Measurements from ENCODE around the gene POLD2.

The POLD2 gene

DNA sequence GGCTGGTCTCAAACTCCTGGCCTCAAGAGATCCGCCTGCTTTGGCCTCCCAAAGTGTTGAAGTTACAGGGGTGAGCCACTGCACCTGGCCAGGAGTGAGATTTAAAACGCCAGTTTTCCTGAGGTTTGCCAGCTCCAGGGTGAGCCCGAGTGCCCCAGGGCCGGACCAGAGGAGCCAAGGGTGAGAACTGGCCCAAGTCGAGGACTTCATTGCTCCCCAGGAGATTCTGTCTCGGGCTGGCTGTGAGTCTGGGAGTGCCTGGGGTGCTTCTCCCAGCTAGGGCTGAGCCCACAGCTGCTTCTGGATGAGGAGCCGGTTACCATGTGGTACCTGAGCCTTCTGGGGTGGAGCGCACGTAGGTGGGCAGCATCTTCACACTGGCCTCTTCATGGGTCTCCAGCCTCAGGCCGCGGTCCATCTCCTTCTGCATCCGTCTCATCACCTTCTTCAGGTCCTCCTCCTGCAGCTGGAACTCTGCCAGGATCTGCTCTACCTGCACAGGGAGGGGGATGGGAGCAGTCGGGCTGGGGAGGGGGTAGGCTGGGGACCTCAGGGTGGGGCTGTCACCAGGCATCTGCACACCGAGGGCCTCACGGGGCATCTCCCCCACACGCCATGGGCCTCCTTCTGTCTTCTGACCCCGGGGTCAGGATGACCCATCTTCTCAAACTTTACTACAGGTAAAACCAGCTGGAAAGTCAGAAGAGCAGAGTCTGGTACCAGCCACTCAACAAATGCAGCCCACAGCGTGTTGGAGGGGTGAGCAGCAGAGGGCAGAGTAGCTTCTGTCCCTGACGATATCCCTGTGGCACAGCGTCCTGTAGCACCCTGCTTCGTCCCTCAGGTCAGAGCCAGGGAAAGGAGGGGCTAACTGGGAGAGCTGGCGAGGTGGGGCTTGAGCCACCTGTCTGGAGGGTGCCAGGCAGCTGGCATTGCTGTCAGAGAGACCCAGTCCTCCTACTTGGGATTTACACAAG is 29.9 kb upstream of the POLD2 start:
- no peak for DNase-seq (ENCODE audit: low read depth)

- no peak for DNase-seq (ENCODE audit: low read depth)
Observed at GRCh38 chr7:44151956-44152355, 28.6 kb upstream of the POLD2 start.

- no peak for DNase-seq (ENCODE audit: low read depth)
Observed at GRCh38 chr7:44150966-44151941, 27.9 kb upstream of the POLD2 start.

DNA sequence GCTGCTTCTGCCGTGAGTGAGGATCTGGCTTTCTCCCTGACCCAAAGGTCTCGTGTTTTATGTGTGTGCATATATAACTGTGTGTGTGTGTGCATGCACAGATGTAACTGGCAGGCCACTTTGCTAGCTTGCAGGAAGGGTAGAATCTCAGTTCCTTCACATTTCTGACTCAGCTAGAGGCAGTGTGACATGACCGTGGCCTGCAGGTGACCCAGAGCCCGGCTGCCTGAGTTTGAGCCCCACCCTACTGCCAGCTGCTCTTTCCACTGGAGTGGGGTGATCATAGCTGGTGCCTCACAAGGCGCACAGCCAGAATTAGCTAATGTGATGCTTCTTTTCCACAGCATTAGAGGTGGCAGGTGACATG is 27.1 kb upstream of the POLD2 start:
- no peak for DNase-seq (ENCODE audit: low read depth)

GRCh38 chr7:44149571-44150465 is 26.5 kb upstream of the POLD2 start:
- no peak for DNase-seq (ENCODE audit: low read depth)

DNA sequence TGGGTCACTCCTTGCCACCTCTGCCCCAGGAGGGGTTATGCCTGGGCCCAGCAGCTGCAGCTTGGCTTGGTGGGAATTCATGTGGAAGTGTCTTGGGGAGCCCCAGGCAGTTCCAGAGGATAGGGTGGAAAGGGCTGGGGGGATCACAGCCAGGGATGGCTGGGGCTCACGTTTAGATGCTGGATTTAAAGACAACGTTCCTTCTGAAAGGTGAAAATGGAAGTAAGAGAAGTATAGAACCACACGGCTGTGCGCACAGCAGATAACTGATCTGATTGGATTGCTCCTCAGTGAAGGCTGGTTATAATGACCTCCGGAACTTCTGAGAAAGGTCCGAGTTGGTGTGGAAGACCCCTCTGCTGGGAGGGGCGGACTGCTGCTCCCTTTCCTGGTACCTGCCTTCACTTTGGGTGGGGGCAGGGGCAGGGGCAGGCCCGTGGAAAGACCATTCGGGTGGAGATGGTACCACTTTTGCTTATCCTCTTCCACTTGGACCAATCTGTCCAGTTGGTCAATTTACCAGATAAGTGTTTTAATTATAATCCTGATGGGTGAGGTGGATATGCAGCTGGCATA is 25.7 kb upstream of the POLD2 start:
- DNase-seq (ENCODE audit: low read depth): no peak

- DNase-seq (ENCODE audit: low read depth): no peak
Observed at GRCh38 chr7:44148166-44148565, 24.8 kb upstream of the POLD2 start.

- no peak for DNase-seq (ENCODE audit: low read depth)
Observed at GRCh38 chr7:44147026-44147991, 24.0 kb upstream of the POLD2 start.

- DNase-seq (ENCODE audit: low read depth): no peak
Observed at GRCh38 chr7:44145969-44146911, 22.9 kb upstream of the POLD2 start.

GRCh38 chr7:44145479-44145968 is 22.2 kb upstream of the POLD2 start:
- DNase-seq (ENCODE audit: low read depth): no peak

- DNase-seq (ENCODE audit: low read depth): no peak
Observed at GRCh38 chr7:44144968-44145478, 21.7 kb upstream of the POLD2 start.

- no peak for DNase-seq (ENCODE audit: low read depth)
Observed at GRCh38 chr7:44144426-44144967, 21.1 kb upstream of the POLD2 start.

DNA sequence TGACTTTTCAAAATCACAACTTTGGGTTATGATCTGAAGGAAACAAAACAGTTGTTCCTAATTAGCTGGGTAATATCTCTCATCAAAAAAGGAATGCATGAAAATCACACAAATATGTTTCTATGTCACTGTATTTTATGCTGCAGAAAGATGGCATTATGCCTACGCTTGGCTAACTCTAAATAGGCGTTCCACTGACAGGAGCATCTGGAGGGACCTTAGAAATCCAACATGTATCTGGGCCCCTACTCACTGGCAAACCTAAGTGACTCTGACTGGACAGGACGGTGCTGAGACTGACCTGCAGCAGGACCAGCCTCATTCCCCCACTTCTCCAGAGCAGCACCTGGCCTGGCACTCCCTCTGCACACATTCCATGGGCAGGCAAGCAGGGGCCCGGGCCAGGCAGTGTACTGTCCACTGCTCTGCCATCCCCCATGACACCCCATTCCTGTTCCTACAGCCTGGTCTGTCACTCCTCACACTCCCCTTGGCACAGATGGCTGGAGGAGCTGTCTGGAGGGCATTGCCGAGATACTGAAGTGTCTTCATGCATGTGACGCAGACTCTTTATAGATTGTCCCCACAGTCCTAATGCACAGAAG is 20.4 kb upstream of the POLD2 start:
- no peak for DNase-seq (ENCODE audit: low read depth)

DNA sequence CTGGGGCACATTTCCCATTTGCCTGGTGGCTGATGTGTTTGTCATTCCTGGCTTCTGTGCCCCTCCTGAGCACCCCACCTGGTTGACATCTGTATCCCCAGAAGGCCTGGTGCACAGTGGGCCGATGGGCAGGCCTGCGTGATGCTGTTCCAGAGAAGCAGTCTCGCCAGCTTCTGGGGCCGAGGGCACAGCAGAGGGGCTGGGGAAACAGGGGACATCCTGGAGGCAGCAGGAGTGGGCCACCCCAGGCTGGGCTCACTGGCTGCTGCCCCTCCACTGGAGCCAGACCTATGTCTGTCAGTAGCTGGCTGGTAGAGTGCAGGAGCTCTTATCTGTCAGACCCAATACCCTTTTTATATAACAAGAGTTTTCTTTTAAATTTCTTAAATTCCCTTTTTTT is 18.7 kb upstream of the POLD2 start:
- DNase-seq (ENCODE audit: low read depth): no peak

DNA sequence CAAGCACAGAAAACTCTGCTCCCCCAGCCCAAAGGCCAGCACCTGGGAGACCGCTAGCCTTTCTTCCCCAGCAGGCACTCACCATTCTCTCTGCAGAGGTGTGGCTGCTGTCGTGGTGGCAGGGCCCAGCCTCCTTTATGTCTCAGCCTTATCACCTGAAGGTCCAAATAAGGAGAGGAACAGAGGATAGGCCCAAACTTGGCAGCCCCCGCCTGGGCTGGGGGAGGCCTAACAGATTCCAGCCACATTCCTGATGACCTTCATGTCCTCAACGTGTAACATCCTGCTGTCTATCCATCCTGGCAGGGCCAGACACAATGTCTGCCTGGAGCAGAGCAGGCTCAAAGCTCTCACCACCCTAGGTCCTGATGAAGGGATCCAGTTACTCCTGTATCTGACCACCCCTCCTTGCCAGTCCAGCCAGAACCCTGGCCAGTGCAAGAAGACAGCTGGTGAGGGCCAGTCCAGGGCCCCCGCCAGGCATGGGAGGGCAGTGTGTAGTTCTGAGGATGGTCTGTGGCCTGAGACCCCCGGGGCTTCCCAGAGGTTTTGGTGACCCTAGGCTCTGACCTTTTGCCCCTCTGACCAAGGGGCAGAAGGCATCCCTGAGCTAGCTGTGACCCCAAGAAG is 18.0 kb upstream of the POLD2 start, which contains the start of gene MYL7:
Gene MYL7 (minus strand): TSS at position 112 of the 630 bp plus-strand sequence. CDS start 27 bp downstream, at position 85.
- DNase-seq (ENCODE audit: low read depth): no peak

GRCh38 chr7:44140341-44140740 is 17.0 kb upstream of the POLD2 start:
- no peak for DNase-seq (ENCODE audit: low read depth)

DNA sequence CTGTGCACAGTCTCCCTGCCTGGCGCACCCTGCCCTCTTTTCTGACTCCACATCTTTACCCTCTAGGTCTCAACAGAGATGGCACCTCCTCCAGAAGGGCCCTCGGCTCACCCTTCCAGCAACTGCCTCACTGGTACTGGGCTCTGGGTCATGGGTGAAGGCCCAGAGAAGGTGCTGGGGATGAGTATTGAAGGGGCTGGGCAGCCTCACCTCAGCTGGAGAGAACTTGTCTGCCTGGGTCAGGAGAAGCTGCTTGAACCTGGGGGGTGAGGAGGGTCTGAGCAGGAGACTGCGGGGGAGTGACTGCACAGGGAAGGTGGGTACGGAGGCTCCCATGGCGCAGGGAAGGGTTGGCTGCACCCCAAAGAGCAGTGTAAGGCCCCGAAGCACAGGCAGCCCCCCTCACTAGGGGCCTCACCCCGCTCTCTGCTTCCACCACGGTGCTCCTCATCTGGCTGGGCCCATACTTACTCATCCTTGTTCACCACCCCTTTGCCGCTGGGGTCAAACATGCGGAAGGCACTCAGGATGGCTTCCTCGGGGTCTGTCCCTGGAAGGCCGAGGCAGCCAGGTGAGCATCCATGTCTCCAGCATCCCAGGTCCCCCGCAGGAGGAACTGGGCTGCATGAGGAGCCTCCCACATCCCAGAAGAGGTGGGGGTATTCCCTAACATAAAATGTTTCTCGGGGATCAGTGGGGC is 16.1 kb upstream of the POLD2 start:
- no peak for DNase-seq (ENCODE audit: low read depth)

All from GM04504 (cell line).